PC-9 (cell line): ENCODE data around the gene PAPSS1.
"Not testable (repeated sequence)": the region's sequence is repeated elsewhere in the genome, so short reads cannot be mapped to it uniquely, and the experiment has no call there.

Source experiments
- CTCF ChIP-seq: fragments of 200-600 bp; sonication (generic); conservative IDR thresholded peaks from 2 replicates; pipeline ENCODE4 v1.6.1; 2017; ENCODE audit warnings: mixed run types, antibody characterized with exemption, mild to moderate bottlenecking, moderate library complexity
- EZH2 ChIP-seq: fragments of 200-600 bp; sonication (generic); IDR thresholded peaks from 2 replicates; pipeline ENCODE4 v1.8.0; 2017; ENCODE audit warnings: antibody characterized with exemption, low read depth

GRCh38 chr4:107726131-107726925 is 6.3 kb upstream of the PAPSS1 start:
- not testable (repeated sequence) for TF ChIP-seq EZH2, CTCF
